IMR-90 (cell line): Measurements from ENCODE around the gene CROCC. TPM values are rescaled to one million over a fixed set of nuclear protein-coding genes. Genes with fewer than 3 reads are reported as not detected.
"Not testable (repeated sequence)": the region's sequence is repeated elsewhere in the genome, so short reads cannot be mapped to it uniquely, and the experiment has no call there.

Source experiments
- ATAC-seq: fragments of 200-7000 bp; cut with Tn5 transposase; 2 replicates; pipeline ENCODE4 v1.9.1; 2020; ENCODE audit warnings: low read depth, mild to moderate bottlenecking, moderate library complexity
- BruUV-seq: library from RNA; stranded (reverse); fragments of 400-500 nt; replicated peaks from 2 replicates; lab custom pipeline; 2021; lab: Mats Ljungman, UMichigan
- CTCF ChIA-PET: fragments of 300-600 bp; formaldehyde crosslinking; extraction: SDS; loops from one replicate; lab custom pipeline; 2021; ENCODE audit warnings: antibody characterized with exemption; lab: Yijun Ruan, JAX
- POLR2A ChIA-PET: fragments of 300-600 bp; sonication (Branson Sonifier 250); formaldehyde crosslinking; loops from one replicate; lab custom pipeline; 2022; ENCODE audit warnings: antibody characterized with exemption; ENCODE audit not compliant: unreplicated experiment; lab: Charles Lee
- DNase-seq: peaks from one replicate; pipeline ENCODE4 v3.0.0; 2013
- H2AFZ ChIP-seq: replicated peaks from 2 replicates; pipeline ENCODE3; 2013; ENCODE audit warnings: low read length, mild to moderate bottlenecking; ENCODE audit not compliant: poor library complexity
- H2AK5ac ChIP-seq: 2 replicates; pipeline ENCODE4 v1.6.1; 2013; ENCODE audit warnings: low read depth, low read length, inconsistent platforms
- H2AK9ac ChIP-seq: replicated peaks from 2 replicates; pipeline ENCODE3; 2013; ENCODE audit warnings: mild to moderate bottlenecking, low read depth, low read length, moderate library complexity; ENCODE audit not compliant: poor library complexity
- H2BK120ac ChIP-seq: 2 replicates; pipeline ENCODE4 v1.6.1; 2013; ENCODE audit warnings: low read depth, low read length, inconsistent platforms
- H2BK15ac ChIP-seq: 3 replicates; pipeline ENCODE4 v1.6.1; 2013; ENCODE audit warnings: low read depth, low read length, inconsistent platforms
- H2BK20ac ChIP-seq: 2 replicates; pipeline ENCODE4 v1.6.1; 2013; ENCODE audit warnings: low read depth, mild to moderate bottlenecking, inconsistent platforms, low read length, moderate library complexity
- H2BK5ac ChIP-seq: 2 replicates; pipeline ENCODE4 v1.6.1; 2013; ENCODE audit warnings: mild to moderate bottlenecking, low read depth, low read length, inconsistent platforms; ENCODE audit not compliant: poor library complexity, severe bottlenecking
- H3K14ac ChIP-seq: replicated peaks from 2 replicates; pipeline ENCODE4 v1.6.1; 2013; ENCODE audit warnings: low read depth, low read length, inconsistent platforms
- H3K18ac ChIP-seq: 2 replicates; pipeline ENCODE4 v1.6.1; 2013; ENCODE audit warnings: low read depth, low read length, control low read depth
- H3K23ac ChIP-seq: 2 replicates; pipeline ENCODE4 v1.6.1; 2013; ENCODE audit warnings: low read depth, low read length, inconsistent platforms
- H3K27ac ChIP-seq: 2 replicates; pipeline ENCODE4 v1.5.1; 2013; ENCODE audit warnings: mild to moderate bottlenecking, control low read depth, low read length; ENCODE audit not compliant: insufficient read depth
- H3K27me3 ChIP-seq: 2 replicates; pipeline ENCODE4 v1.6.1; 2013; ENCODE audit warnings: low read length; ENCODE audit not compliant: control insufficient read depth, insufficient read depth
- H3K36me3 ChIP-seq: 2 replicates; pipeline ENCODE4 v1.6.1; 2013; ENCODE audit warnings: low read length, mixed read lengths; ENCODE audit not compliant: control insufficient read depth, insufficient read depth
- H3K4ac ChIP-seq: 2 replicates; pipeline ENCODE4 v1.6.1; 2013; ENCODE audit warnings: low read depth, low read length, inconsistent platforms
- H3K4me1 ChIP-seq: 2 replicates; pipeline ENCODE4 v1.6.1; 2013; ENCODE audit warnings: low read length, mixed read lengths; ENCODE audit not compliant: control insufficient read depth, insufficient read depth
- H3K4me2 ChIP-seq: 2 replicates; pipeline ENCODE4 v1.6.1; 2013; ENCODE audit warnings: low read depth, mild to moderate bottlenecking, control low read depth, low read length, moderate library complexity
- H3K4me3 ChIP-seq: 2 replicates; pipeline ENCODE4 v1.5.1; 2013; ENCODE audit warnings: low read depth, mild to moderate bottlenecking, control low read depth, low read length, moderate library complexity; ENCODE audit not compliant: insufficient read depth
- H3K56ac ChIP-seq: 2 replicates; pipeline ENCODE4 v1.6.1; 2013; ENCODE audit warnings: low read length, inconsistent platforms; ENCODE audit not compliant: insufficient read depth; ENCODE audit errors: extremely low read depth
- H3K79me1 ChIP-seq, 2 experiments: 2 replicates each; pipeline ENCODE4 v1.6.1; 2013; ENCODE audit warnings: low read length in 2 of 2, inconsistent platforms in 1 of 2, low read depth in 1 of 2
- H3K9ac ChIP-seq: 2 replicates; pipeline ENCODE4 v1.6.1; 2013; ENCODE audit warnings: low read depth, low read length, control low read depth
- H3K9me1 ChIP-seq: 2 replicates; pipeline ENCODE4 v1.6.1; 2013; ENCODE audit warnings: low read length, inconsistent platforms; ENCODE audit not compliant: insufficient read depth
- H3K9me3 ChIP-seq: 2 replicates; pipeline ENCODE4 v1.6.1; 2013; ENCODE audit warnings: low read length; ENCODE audit not compliant: control insufficient read depth, insufficient read depth
- H4K20me1 ChIP-seq: 2 replicates; pipeline ENCODE4 v1.6.1; 2013; ENCODE audit warnings: low read length, inconsistent platforms; ENCODE audit not compliant: insufficient read depth
- H4K5ac ChIP-seq: 2 replicates; pipeline ENCODE4 v1.6.1; 2013; ENCODE audit warnings: mild to moderate bottlenecking, low read depth, low read length, control low read depth
- H4K8ac ChIP-seq, 2 experiments: 2 replicates each; pipeline ENCODE4 v1.6.1; 2013; ENCODE audit warnings: low read depth in 2 of 2, low read length in 2 of 2, control low read depth in 1 of 2, inconsistent platforms in 1 of 2
- H4K91ac ChIP-seq: 2 replicates; pipeline ENCODE4 v1.6.1; 2013; ENCODE audit warnings: low read depth, low read length, inconsistent platforms; ENCODE audit not compliant: insufficient read depth
- WGBS, 2 experiments: methylation state at CpG; one replicate each; pipeline versions ENCODE4 v1.1.5 to v1.1.7; 2013; ENCODE audit warnings: missing lambda C conversion rate in 2 of 2; ENCODE audit not compliant: insufficient read length in 1 of 2; ENCODE audit errors: extremely low coverage in 2 of 2; 5-methylcytosine and 5-hydroxymethylcytosine counted together
- dilution Hi-C: fragments of 300-500 bp; cut with HindIII; formaldehyde crosslinking; loops from one replicate; pipeline ENCODE4 v1.14.3; 2018; ENCODE audit warnings: low sequenced_read_pairs; ENCODE audit not compliant: unreplicated experiment
- in situ Hi-C: fragments of 300-500 bp; cut with MboI; formaldehyde crosslinking; loops from 3 replicates; pipeline ENCODE4 v1.14.3; 2019; ENCODE audit warnings: low sequenced_read_pairs, inconsistent platforms, mixed read lengths
- intact Hi-C: fragments of 100-400 bp; cut with micrococcal nuclease; formaldehyde crosslinking; loops from 2 replicates; pipeline ENCODE4 v1.10.0; 2022
- polyA plus RNA-seq, 3 experiments: library from polyadenylated mRNA; depleted of rRNA; stranded (reverse); fragments of >200 nt; gene quantifications; 2 replicates each; pipeline ENCODE4 v1.2.3, GENCODE V29; 2012; ENCODE audit warnings: low replicate concordance in 1 of 3
- total RNA-seq: library from RNA; depleted of rRNA; stranded (reverse); fragments of >200 nt; gene quantifications from 2 replicates; pipeline ENCODE4 v1.2.3, GENCODE V29; 2012

CROCC gene
- total and polyA plus RNA-seq, 2 of the 4 experiments (the other 2 are of a cell fraction): 7.5 to 13.7 TPM

DNA sequence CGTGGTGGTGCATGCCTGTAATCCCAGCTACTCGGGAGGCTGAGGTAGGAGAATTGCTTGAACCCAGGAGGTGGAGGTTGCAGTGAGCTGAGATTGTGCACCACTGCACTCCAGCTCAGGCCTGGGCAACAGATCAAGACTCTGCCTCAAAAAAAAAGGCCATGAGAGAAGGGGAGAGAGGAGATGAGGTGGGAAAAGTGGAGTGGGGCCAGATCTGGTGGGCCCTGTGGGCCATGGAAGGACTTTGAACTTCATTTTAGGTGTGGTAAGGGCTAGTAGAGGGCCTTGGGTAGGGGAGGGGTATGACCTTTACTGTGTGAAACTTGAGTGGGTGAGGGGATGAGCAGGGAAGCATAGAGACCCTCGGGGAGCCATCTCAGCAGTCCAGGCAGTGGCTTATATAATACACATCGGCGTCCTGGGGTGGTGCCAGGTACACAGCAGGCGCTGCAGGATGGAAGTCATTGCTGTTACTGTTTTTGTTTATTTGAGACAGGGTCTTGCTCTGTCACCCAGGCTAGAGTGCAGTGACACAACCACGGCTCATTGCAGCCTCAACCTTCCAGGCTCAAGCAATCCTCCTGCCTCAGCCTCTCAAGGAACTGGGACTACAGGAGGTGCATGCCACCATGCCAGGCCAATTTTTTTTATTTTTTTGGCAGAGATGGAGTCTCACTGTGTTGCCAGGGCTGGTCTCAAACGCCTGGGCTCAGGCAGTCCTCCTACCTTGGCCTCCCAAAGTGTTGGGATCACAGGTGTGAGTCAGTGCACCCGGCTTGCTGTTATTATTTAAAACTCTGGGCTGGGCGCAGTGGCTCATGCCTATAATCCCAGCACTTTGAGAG, 5.5 kb upstream of the CROCC start:
- H3K14ac ChIP-seq, in situ Hi-C loops, DNase-seq, H3K36me3 ChIP-seq, H3K27ac ChIP-seq, H3K9me3 ChIP-seq, H4K91ac ChIP-seq, H3K4me3 ChIP-seq, H3K18ac ChIP-seq, H2AK5ac ChIP-seq, H3K9ac ChIP-seq, ATAC-seq, BruUV-seq, H3K9me1 ChIP-seq, dilution Hi-C loops, H2AFZ ChIP-seq, H2BK5ac ChIP-seq, H2BK15ac ChIP-seq, H2BK120ac ChIP-seq, intact Hi-C loops, H3K4me1 ChIP-seq, H3K4me2 ChIP-seq, H4K8ac ChIP-seq, H3K23ac ChIP-seq, H2BK20ac ChIP-seq, H3K56ac ChIP-seq, H3K27me3 ChIP-seq, H4K20me1 ChIP-seq, H2AK9ac ChIP-seq, H3K4ac ChIP-seq, H4K5ac ChIP-seq: not testable (repeated sequence)
- ChIA-PET POLR2A (interaction anchor here (0.6 kb wide), 1 partner anchor 402 kb away, joined by 3 read pairs; no protein-coding TSS in a partner anchor), CTCF (interaction anchor here (0.7 to 0.9 kb wide), 2 partner anchors 216 to 304 kb away, joined by 3 to 5 read pairs; no protein-coding TSS in a partner anchor)
- WGBS, 2 experiments: 50% methylated on average over 2 of the region's 10 CpGs; no CpG with 5 or more reads in 1 of the 2 experiments
- H3K79me1 ChIP-seq: peaks cover 0 to 23% of the 10 kb centered on the region in 2 experiments; a peak in 2 of 4 replicates
